Epithelial cell of esophagus (primary cell): ENCODE measurements around the gene TTLL3.
"Not testable (repeated sequence)": the region's sequence is repeated elsewhere in the genome, so short reads cannot be mapped to it uniquely, and the experiment has no call there.

Experiments
- DNase-seq: peaks from one replicate; pipeline ENCODE4 v3.0.0; 2010; ENCODE audit warnings: low read depth
- H3K4me3 ChIP-seq: 2 replicates; pipeline ENCODE4 v1.5.1; 2011; ENCODE audit warnings: mild to moderate bottlenecking, low read length, control low read depth
- CTCF ChIP-seq: IDR thresholded peaks from 2 replicates; pipeline ENCODE4 v1.5.1; 2011; ENCODE audit warnings: low read depth, mild to moderate bottlenecking, low read length, control low read depth, inconsistent platforms; ENCODE audit not compliant: insufficient read depth; ENCODE audit errors: missing control alignments

Gene TTLL3

DNA sequence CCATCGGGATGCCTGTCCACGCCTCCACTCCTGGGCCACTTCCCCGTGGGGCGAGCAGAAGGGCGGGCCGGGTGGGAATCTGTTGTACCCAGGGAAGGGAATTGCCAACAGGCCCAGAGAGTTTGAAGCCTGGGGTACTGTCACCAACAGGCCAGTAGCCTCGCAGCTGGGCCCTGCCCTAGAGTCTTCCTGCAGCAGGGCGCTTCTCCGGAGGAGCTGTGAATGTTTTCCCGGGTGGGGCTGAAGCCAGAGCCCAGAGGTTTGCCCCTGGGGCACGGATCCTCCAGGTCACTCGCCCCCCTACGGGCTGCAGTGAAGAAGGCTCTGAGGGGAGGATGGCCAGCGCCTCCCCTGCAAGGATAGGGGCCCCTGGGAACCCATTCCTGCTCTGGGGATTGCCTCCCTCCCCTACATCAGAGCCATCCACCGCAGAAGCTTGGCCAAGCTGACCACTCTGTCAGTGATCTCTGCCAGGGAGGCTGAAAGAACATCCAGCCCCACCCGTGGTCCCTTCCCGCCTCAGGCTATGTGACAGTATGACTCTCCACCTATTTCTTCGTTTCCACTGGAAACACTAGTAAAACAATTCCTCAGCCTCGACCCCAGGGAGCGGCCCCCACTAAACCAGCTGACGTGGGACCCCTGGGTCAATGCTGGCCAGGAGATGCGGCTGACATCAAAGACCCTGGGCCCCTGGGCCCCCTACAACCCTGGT, 53.2 kb downstream of the TTLL3 start:
- H3K4me3 ChIP-seq = no peak overlapping the region
- no peak for TF ChIP-seq CTCF
- no peak for DNase-seq

DNA sequence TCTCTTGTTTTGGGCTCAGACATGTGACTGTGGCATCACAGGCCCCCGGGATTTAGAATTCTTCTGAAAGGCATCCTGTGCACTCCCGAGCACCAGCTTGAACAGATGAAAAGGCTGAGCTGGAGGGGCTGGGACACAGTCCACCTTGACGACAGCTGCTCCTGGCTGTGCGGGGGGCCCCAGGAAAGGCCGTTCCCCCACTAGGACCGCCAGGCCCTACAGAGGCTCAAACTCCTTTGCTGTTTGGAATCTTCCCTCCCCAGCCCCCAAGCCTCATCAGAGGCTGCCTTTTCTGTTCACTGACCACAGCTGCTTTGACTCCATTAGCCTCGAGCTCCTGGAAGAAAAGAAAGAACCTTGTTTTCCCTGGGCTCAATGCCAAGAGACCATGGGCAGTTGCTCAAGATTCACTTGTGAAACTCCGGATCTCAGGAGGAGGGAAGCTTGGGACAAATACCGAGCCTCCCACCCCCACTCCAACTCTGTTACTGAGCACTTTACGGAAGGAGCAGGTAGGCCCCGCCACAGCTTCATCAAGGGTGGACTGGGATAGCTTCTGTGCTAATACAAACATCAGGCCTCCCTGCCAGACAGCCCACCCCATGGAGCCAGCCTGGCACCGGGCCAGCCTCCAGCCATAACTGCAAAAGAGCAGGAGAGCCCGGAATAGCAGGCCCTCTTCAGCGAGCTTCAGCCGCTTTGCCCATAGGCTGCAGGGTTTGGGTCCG, 54.3 kb downstream of the TTLL3 start:
- no peak overlapping the region for H3K4me3 ChIP-seq
- peak; percentile 76 for DNase-seq
- no peak for TF ChIP-seq CTCF

GRCh38 chr3:9865125-9865637, 55.1 kb downstream of the TTLL3 start:
- not testable (repeated sequence) for H3K4me3 ChIP-seq, DNase-seq

DNA sequence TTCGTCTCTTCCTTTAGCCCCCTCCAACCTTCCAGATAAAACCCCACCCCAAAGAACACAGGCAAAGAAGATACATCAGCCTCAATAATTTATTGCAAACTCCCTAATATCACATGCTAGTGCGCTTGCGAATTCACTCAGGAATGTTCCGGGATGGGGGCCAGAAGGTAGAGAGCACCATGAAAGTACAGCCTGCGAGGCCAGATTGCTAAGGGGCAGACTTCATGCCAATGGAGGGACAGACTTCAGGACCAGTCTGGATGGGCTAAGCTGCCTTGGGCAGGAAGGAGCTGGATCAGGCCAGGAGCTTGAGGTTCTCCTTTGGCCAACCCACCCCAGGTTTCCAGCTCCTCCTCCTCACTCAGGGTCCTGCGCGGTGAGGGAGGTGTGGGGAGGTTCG, 56.6 kb downstream of the TTLL3 start:
- H3K4me3 ChIP-seq = no peak overlapping the region
- no peak for TF ChIP-seq CTCF
- peak; percentile 48 for DNase-seq

GRCh38 chr3:9867106-9867505, 57.0 kb downstream of the TTLL3 start:
- no peak for TF ChIP-seq CTCF
- DNase-seq = no peak

DNA sequence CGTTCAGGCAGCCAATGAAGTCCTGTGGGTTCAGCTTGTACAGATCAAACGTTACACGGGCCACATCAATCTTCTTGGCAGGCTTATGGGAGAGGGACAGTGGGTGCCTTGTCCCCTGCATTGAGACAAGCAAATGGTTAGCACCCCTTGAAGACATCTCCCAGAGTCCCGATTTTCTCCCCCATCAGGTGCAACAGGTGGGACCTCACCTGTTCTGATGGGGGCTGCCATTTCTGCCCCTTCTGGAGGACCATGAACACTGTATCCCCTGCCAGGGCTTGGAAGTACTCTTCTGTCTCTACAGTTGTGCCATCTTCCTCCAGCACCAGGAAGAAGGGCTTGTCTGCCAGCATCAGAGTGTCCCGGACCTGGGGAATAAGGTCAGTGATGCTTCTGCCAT, 59.9 kb downstream of the TTLL3 start:
- TF ChIP-seq CTCF = no peak
- H3K4me3 ChIP-seq = no peak overlapping the region

More at GRCh38 chr3:9867106-9867505, 57.0 kb downstream of the TTLL3 start:
- no peak overlapping the region for H3K4me3 ChIP-seq

DNA sequence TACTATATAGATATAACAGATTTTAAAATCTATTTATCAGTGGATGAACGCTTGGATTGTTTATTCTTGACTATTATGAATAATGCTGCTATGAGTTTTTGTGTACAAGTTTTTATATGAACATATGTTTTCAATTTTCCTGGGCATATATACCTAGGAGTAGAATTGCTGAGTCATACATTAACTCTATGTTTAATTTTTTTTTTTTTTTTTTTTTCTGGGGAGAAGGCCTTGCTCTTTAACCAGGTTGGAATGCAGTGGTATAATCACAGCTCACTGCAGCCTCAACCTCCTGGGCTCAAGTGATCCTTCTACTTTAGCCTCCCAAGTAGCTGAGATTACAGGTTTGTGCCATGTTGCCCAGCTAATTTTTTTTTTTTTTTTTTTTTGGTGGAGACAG, 60.9 kb downstream of the TTLL3 start:
- TF ChIP-seq CTCF = no peak
- DNase-seq = peak; percentile 56

More for the DNA sequence above, 59.9 kb downstream of the TTLL3 start:
- DNase-seq = no peak

DNA sequence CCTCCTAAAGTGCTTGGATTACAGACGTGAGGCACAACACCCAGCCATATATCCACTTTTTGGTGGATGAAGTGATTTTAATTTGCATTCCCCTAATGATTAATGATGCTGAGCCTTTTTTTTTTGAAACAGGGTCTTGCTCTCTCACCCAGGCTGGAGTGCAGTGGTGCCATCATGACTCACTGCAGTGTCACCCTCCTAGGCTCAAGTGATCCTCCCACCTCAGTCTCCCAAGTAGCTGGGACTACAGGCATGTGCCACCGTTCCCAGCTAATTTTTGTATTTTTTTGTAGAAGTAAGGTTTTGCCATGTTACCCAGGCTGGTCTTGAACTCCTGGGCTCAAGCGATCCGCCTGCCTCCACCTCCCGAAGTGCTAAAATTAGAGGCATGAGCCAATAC, 62.0 kb downstream of the TTLL3 start:
- H3K4me3 ChIP-seq, DNase-seq: not testable (repeated sequence)

More for the DNA sequence above, 60.9 kb downstream of the TTLL3 start:
- H3K4me3 ChIP-seq = no peak overlapping the region
